MM.1S (cell line): ENCODE measurements around the gene COL8A2.

ENCODE experiments used
- CTCF ChIP-seq: fragments of 300-600 bp; sonication (generic); IDR thresholded peaks from 2 replicates; pipeline ENCODE4 v1.5.1; 2016; ENCODE audit warnings: antibody characterized with exemption, low read length, mixed read lengths
- EZH2 ChIP-seq: fragments of 300-600 bp; sonication (generic); optimal IDR thresholded peaks from 2 replicates; pipeline ENCODE3; 2017; ENCODE audit warnings: low read depth, mild to moderate bottlenecking, antibody characterized with exemption, low read length, mixed read lengths

DNA sequence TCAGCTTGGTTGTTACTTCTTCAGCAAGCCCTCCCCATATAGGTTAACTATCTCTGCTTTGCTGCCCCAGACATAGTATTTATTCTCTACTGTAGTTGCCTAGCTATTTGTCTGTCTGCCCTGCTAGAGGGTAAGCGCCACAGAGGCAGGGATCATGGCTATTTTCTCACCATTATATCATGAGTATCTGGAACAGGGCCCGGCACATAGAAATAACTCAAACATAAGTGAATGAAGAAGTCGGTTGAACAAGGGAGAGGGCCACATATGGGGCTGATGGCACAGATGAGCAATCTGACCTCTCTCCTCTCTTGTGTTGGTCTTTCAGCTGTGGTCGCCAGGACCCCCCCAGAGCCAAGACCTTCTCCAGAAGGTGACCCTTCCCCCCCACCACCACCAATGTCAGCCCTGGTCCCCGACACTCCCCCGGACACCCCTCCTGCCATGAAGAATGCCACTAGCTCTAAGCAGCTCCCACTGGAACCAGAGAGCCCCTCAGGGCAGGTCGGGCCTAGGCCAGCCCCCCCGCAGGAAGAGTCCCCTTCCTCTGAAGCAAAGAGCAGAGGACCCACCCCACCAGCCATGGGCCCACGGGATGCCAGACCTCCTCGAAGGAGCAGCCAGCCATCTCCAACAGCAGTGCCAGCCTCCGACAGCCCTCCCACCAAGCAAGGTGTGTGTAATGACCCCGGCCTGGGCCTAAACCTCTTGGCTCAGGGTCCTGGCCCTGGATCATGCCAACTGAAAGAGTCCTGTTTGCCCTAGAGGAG lies 45.8 kb upstream of the COL8A2 start:
- TF ChIP-seq CTCF (no peak), EZH2 (no peak)
